T47D (cell line): ENCODE results near the gene SSX4B.
"Not testable (repeated sequence)": the region's sequence is repeated elsewhere in the genome, so short reads cannot be mapped to it uniquely, and the experiment has no call there.

Experiments used
- DNase-seq, 2 experiments: peaks; one replicate each; pipeline versions ENCODE4 v3.0.0 to v3.0.0-alpha.2; 2011 to 2012; ENCODE audit warnings: low read depth in 1 of 2, low spot score in 1 of 2
- JUND ChIP-seq: IDR thresholded peaks from 2 replicates; pipeline ENCODE4 v1.6.1; 2012; ENCODE audit warnings: low read depth
- in situ Hi-C: cut with HindIII; loops from 2 replicates; pipeline ENCODE4 v1.10.0; 2016; ENCODE audit warnings: low sequenced_read_pairs, low pct_unique_long_range_greater_than_20kb

SSX4B gene, protein sequence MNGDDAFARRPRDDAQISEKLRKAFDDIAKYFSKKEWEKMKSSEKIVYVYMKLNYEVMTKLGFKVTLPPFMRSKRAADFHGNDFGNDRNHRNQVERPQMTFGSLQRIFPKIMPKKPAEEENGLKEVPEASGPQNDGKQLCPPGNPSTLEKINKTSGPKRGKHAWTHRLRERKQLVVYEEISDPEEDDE

DNA sequence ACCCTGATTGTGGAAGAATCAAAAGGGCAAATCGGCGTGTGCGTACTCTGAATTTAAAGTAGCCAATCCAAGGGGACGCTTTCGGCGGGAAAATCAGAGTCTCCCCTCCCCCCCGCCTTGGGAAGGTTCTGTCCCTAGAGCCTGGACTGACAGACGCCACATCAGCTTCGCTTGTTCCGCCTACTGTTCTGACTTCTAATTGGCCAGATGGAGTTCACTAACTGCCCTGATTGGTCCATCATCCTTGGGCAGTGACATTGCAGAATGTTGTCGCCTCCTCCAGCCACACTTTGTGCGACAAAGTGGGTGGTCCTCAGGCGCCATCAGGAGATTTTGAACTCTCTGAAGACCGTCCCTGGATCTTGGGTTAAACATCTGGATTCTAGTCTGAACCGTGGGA is at the start of gene SSX4B:
TSS of gene SSX4B (minus strand) at position 101 of the 400 bp plus-strand sequence. CDS start 588 bp downstream, outside the sequence.
- DNase-seq, in situ Hi-C loops: not testable (repeated sequence)

DNA sequence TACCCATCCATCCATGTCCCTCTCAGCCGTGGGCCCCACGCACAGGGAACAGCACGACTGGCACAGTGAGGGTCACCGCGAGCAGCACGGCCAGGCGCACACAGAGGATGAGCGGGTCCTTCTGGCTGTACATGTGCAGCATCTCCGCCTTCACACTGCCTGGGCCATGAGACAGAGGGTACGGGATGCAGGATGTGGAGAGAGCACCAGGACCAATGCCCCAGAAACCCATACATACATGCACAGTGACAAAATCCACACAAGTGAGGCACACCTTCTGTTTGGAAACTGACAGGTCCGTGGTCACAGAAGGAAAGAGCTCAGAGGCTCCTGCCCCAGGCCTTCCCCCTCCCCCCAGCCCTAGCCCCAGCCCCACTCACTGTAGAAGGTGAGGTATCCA is 48.8 kb upstream of the SSX4B start:
- no peak for DNase-seq
- TF ChIP-seq JUND: no peak
- in situ Hi-C loops: no loop called here

DNA sequence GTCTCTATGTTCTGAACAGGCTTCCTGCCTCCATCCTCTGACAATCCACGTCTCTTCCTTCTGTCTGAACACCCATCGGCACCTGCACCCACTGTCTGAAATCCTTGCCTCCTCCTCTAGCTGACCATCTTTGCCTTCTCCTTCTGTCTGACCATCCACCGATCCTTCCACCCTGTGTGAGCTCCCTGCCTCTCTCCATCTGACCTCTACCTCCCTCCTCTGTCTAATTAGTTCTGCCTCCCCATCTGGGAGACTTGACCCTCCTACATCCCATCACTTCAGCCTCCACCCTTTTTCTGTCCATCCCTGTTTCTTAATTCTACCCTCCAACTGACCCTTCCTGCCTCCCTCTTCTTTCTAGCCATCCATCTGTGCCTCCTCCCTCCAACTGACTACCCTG is 48.3 kb upstream of the SSX4B start:
- no peak for TF ChIP-seq JUND
- no peak for DNase-seq
- in situ Hi-C loops: no loop called here

DNA sequence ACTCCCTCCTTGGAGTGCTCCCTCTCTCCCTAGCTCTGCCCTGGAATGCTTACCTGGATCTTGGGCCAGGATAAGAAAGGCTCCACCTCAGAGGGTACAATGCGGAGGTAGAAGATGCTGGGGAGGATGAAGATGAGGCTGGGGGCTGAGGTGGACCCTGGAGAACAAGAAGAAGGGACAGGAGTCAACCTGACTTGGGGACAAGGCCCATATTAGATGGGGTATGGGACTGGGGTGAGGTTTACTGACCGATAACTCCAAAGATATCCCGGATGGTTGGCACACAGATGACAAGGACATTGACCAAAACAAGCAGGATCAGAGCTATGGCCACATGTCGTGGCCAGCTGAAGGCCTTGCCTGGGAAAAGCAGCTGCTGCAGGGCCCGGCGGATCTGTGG is 47.7 kb upstream of the SSX4B start:
- no peak for DNase-seq
- in situ Hi-C loops: no loop called here
- no peak for TF ChIP-seq JUND

DNA sequence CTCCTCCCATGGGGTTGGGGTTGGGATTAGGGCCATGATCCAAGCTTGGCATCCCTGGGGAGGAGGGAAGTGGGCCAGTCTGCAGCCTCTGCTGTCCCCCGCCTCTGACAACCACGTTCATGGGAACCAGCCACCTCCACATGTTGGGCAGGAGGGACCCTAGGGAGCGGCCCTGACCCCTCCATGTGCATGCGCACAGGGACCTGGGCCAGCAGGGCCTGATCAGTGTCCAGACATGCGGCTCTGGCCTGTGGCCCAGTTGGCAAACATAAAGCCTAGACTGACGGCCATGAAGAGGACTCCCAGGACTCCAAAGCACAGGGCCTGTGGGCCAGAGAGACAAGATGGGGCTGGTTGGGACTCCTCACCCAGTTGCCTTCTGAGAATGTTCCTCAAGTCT is 47.0 kb upstream of the SSX4B start:
- no peak for TF ChIP-seq JUND
- DNase-seq: peak in 1 of 2 experiments; percentile 43
- in situ Hi-C loops: no loop called here

DNA sequence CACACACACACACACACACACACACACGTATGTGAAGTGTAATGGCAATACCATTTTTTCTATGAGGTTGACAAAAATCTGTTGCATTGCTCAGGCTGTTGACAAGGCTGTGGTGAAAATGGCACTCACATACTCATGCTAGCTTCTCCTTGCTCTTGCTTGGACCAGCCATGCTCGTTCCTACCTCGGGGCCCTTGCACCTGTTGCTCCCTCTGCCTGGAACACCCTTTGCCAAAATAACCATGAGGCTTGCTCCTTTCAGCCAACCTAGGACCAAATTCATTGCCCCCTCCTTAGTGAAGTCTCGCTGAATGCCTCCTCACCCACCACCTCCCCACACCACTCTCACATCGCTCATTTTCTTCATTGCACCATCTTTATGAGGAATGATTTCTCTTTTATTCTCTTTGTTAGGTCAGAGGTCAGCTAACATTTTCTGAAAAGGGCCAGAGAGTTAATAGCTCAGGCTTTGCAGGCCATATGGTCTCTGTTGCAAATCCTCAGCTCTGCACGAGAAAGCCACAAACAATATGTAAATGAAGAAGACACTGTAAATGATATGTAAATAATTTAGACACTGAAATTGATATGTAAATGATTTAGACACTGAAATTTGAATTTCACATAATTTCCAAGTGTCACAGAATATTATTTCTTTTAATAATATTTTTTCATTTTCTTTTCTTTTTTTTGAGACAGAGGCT is 45.0 kb upstream of the SSX4B start:
- no peak for DNase-seq
- in situ Hi-C loops: no loop called here
- no peak for TF ChIP-seq JUND

DNA sequence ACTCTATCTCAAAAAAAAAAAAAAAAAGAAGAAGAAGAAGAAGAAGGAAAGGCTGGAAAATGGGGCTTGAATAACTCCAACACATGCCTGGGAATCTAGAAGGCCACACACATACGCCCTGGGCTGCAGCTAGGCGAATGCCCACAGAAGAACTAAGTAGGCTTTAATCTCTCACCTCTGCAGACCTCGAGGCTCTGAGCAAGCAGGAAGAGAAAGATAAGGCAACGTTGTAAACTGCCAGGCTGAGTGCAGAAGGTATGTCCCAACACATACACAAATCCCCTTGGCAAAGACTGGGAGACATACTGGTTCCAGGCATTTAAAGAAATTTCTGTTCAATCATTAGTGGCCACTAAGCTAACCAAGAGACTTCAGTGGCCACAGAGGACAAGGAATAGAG is 39.9 kb upstream of the SSX4B start:
- in situ Hi-C loops: no loop called here
- no peak for DNase-seq
- TF ChIP-seq JUND: no peak

DNA sequence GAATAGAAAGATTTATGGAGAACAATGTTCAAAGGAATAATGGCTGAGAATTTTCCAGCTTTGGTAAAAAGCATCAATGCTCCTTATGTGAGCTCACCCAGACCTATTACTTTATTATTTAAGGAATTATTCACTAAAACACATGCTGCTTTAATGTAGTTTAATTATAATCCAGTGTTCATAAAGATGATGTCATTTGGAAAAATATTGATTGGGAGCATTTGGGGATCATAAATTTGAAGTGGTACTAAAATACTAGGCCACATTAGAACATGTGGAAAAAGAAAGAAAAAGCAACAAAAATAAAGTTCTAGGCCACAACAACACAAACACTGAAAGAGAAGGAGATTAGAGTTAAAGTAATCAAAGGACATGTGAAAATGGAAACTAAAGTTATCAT is 38.3 kb upstream of the SSX4B start:
- TF ChIP-seq JUND: no peak
- in situ Hi-C loops: no loop called here
- DNase-seq: no peak

DNA sequence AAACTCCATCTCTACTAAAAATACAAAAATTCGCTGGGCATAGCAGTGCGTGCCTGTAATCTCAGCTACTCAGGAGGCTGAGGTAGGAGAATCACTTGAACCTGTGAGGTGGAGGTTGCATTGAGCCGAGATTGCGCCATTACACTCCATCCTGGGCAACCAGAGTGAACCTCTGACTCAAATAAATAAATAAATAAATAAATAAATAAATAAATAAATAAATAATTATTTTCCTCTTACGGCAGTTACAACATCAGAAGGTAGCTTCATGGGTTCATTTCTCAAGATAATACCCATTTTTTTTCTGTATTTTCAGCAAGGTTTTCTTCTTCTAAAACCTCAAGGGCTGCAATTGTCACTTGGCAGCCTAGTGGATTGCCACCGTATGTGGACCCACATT is 35.4 kb upstream of the SSX4B start:
- in situ Hi-C loops: not testable (repeated sequence)

DNA sequence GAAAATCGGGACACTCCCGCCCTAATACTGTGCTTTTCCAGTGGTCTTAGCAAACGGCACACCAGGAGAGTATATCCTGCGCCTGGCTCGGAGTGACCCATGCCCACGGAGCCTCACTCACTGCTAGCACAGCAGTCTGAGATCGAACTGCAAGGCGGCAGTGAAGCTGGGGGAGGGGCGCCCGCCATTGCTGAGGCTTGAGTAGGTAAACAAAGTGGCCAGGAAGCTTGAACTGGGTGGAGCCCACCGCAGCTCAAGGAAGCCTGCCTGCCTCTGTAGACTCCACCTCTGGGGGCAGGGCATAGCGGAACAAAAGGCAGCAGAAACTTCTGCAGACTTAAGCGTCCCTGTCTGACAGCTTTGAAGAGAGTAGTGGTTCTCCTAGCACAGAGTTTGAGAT is 22.0 kb upstream of the SSX4B start:
- DNase-seq, in situ Hi-C loops: not testable (repeated sequence)

More for the DNA sequence above, 35.4 kb upstream of the SSX4B start:
- not testable (repeated sequence) for DNase-seq

DNA sequence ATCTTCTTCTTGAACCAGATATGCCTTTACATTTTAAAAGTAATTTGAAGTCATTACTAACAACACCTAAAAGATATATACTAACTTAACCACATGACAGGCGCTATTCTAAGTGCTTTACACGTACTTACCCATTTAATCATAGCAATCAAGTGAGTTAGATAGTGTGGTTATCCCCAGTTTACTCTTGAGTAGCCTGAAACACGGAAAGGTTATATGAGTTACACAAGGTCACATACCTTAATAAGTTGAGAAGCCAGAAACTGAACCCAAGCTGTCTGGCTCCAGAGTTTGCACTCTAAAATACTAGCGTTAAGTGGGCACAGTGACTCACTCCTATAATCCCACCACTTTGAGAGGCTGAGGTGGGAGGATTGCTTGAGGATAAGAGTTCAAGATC is 18.4 kb upstream of the SSX4B start:
- DNase-seq, in situ Hi-C loops: not testable (repeated sequence)

DNA sequence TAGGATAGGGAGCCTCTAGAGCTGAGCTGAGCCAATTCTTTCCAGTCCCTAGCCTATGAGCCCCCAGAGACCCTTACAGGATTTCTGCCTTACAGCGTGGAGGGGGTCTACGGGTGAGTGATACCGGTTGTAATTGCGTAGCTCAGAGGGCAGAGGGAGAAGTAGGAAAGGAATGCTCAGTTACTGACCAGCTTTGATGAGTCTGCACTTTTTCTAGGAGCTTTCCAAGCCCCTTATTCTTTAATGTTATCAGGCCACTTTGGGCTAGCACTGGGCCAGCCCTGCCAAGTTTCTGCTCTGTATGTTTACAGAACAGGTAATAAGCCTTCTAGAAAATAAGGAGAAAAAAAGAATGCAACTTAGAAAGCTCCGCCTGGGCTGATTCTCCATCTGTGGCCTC is 17.8 kb upstream of the SSX4B start:
- in situ Hi-C loops: not testable (repeated sequence)

DNA sequence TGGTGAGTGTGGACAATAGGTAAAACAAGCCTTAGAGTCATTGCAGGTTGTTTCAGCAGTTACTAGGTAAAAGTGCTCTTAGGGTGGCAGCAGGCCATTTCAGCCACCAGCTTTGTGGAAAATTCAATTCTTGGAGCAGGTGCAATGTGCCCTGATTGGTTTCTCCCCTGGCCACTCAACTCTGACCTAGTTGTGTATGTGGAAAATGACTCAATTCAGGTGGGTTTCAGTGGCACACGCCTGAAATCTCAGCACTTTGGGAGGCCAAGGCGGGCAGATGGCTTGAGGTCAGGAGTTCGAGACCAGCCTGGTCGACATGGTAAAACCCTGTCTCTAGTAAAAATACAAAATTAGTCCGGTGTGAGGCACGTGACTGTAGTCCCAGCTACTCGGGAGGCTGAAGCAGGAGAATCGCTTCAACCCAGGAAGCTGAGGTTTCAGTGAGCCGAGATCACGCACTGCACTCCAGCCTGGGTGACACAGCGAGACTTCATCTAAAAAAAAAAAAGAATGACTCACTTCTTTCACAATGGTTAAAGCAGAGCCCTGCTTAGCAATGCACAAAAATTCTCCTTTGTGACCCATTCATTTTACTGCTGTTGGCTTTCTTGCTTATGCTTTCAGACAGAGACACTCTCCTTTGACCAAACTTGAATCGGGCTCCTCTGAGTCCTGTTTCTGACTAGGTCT is 15.4 kb upstream of the SSX4B start:
- DNase-seq, in situ Hi-C loops: not testable (repeated sequence)

More for the DNA sequence above, 17.8 kb upstream of the SSX4B start:
- not testable (repeated sequence) for DNase-seq

DNA sequence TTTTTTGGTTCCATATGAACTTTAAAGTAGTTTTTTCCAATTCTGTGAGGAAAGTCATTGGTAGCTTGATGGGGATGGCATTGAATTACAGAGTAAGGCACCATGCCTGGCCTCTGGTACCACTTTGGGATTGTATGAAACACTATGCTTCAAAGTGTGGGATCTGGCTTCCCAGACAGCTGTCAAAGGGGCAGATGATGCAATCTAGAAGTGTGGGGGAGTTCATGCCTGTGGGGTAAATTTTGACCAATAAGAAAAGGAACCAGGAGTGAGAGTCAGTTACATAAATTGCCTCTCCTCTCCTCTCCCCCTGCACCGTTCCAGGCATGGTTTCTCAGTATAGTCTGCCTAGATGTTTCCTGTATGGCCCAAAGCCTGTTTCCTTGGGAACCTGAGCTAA is 13.9 kb downstream of the SSX4B start:
- DNase-seq, in situ Hi-C loops: not testable (repeated sequence)

DNA sequence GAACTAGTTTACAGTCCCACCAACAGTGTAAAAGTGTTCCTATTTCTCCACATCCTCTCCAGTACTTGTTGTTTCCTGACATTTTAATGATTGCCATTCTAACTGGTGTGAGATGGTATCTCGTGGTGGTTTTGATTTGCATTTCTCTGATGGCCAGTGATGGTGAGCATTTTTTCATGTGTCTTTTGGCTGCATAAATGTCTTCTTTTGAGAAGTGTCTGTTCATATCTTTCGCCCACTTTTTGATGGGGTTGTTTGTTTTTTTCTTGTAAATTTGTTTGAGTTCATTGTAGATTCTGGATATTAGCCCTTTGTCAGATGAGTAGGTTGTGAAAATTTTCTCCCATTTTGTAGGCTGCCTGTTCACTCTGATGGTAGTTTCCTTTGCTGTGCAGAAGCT is 14.8 kb downstream of the SSX4B start:
- in situ Hi-C loops, DNase-seq: not testable (repeated sequence)

DNA sequence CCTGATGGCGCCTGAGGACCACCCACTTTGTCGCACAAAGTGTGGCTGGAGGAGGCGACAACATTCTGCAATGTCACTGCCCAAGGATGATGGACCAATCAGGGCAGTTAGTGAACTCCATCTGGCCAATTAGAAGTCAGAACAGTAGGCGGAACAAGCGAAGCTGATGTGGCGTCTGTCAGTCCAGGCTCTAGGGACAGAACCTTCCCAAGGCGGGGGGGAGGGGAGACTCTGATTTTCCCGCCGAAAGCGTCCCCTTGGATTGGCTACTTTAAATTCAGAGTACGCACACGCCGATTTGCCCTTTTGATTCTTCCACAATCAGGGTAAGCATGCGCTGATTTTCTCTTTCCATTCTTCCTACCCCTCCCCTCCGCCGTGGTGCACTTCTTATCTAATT is 28.5 kb downstream of the SSX4B start, which contains the start of gene SSX4:
TSS of gene SSX4 (plus strand) at position 301 of the 400 bp plus-strand sequence. CDS start 515 bp downstream, outside the sequence.
- DNase-seq, in situ Hi-C loops: not testable (repeated sequence)

DNA sequence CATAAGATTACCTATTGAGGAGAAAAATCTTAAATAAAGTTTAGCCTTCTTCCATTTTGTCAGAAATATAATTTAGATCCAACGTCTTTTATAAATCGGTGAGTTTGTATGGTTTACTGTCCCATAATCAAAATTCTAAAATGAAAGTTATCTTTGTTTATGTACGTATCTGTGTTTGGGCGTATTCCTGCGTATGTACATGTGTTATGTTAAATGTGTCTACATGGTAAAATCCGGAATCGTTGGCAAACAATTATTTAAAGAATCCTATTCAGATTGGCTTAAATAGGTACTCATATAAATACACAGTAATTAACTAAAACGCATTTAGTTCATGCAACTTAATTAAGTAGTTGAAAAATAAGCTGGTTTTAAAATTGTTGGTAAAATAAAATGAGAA is 41.4 kb downstream of the SSX4B start:
- in situ Hi-C loops, DNase-seq: not testable (repeated sequence)

DNA sequence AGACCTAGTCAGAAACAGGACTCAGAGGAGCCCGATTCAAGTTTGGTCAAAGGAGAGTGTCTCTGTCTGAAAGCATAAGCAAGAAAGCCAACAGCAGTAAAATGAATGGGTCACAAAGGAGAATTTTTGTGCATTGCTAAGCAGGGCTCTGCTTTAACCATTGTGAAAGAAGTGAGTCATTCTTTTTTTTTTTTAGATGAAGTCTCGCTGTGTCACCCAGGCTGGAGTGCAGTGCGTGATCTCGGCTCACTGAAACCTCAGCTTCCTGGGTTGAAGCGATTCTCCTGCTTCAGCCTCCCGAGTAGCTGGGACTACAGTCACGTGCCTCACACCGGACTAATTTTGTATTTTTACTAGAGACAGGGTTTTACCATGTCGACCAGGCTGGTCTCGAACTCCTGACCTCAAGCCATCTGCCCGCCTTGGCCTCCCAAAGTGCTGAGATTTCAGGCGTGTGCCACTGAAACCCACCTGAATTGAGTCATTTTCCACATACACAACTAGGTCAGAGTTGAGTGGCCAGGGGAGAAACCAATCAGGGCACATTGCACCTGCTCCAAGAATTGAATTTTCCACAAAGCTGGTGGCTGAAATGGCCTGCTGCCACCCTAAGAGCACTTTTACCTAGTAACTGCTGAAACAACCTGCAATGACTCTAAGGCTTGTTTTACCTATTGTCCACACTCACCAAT is 43.9 kb downstream of the SSX4B start:
- in situ Hi-C loops, DNase-seq: not testable (repeated sequence)
